HG02642 (cell line): Measurements from ENCODE around the gene NECAB3.

Source experiments
- ATAC-seq: cut with Tn5 transposase; IDR thresholded peaks from one replicate; pipeline ENCODE4 v1.9.1; 2021; ENCODE audit warnings: mild to moderate bottlenecking; ENCODE audit not compliant: unreplicated experiment, poor library complexity

NECAB3 gene

GRCh38 chr20:33666293-33667244, 7.7 kb downstream of the NECAB3 start, which contains the start of gene ACTL10:
ACTL10 (plus strand) TSS chr20:33666943; CDS start chr20:33667498, 555 bp downstream.
- peak; percentile 68 for ATAC-seq

DNA sequence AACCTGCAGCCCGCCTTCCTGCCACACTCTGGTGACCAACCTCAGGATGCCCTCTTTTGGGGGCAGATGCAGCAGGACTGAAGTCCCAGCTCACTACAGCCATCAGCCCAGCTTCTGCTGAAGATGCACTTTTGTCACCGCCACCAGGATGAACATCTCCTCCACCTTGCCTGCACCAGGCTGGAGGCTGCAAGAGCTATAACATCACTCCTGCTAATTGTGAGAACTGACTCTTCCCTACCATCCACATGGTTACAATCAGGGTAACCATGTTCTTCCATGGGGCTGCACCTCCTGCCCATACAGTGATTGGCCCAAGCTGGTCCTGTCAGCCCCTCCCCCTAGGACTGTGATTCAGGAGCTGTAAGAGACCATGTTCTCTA, 9.5 kb downstream of the NECAB3 start:
- no peak for ATAC-seq

DNA sequence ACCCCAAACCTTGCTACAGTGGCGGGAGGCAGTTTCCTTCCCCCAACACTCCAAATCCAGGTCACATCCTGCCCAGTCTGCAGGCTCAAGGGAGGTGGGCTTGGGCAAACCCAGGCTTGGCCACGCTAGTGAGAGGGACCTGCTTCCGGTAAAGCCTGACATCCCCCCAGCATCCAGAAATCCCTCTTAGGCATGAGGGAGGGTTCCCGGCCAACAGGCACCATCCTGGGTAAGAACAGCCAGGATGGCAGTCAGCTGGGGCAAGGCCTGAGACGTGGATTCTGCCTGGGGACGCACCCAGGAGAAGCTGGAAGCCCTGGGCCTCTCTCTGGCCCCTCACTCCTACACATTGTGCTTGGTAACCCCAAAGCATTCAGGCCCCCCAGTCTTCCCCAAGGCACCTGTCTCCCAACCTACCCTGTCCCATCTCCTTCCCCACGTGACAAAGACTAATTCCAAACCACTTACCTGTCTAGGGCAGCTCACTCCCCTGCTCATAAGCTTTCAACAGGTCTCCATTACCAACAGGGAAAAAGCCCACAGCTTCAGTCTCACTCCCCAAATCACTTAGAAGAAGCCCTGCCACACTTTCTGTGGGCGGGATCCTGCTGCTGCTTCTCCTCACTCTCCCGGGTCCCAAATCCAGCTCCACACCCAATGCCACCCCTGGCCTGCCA, 10.0 kb downstream of the NECAB3 start:
- no peak for ATAC-seq

GRCh38 chr20:33663161-33664084, 10.8 kb downstream of the NECAB3 start:
- ATAC-seq: peak; percentile 47

DNA sequence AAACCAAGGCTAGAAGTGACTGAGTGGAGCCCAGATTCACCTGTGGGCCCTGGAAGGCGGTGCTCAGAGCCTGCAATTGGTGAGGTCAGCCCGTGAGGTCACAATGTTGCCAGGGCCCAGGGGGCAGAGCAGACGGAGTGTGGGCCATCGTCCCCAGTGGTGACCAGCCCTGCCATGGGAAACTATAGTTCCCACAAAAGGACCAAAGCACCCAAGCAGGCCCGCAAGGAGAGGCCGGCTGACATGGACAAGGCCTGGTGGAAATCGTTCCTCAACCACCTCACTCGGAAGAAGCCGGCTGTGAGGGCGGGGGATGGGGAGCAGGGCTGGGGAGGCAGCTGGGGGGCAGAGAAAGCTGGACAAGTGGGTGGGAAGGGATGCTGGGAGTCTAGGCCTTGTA, 12.1 kb downstream of the NECAB3 start, which contains the start of gene C20orf144:
C20orf144 (plus strand) TSS at position 156 of the 400 bp plus-strand sequence; CDS start at position 175, 19 bp downstream.
- no peak for ATAC-seq

DNA sequence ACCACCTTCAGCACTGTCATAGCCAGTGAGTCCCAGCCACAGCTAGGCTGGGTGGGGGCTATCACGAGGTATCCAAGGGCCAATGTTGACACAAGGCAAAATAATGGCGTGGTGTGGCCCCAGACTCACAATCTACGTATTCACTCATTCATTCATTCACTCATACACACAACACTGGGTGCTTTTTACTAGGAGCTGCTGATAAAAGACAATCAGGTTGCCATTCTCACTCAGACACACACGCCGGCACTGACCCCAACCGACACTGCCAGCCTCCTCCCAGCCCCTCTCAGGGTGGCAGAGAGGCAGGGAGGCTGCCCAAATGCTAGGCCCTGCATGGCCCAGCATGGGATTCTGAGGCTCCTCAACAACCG, 13.6 kb downstream of the NECAB3 start:
- no peak for ATAC-seq

- no peak for ATAC-seq
These were observed 14.1 kb downstream of the NECAB3 start for GRCh38 chr20:33660035-33660684.

DNA sequence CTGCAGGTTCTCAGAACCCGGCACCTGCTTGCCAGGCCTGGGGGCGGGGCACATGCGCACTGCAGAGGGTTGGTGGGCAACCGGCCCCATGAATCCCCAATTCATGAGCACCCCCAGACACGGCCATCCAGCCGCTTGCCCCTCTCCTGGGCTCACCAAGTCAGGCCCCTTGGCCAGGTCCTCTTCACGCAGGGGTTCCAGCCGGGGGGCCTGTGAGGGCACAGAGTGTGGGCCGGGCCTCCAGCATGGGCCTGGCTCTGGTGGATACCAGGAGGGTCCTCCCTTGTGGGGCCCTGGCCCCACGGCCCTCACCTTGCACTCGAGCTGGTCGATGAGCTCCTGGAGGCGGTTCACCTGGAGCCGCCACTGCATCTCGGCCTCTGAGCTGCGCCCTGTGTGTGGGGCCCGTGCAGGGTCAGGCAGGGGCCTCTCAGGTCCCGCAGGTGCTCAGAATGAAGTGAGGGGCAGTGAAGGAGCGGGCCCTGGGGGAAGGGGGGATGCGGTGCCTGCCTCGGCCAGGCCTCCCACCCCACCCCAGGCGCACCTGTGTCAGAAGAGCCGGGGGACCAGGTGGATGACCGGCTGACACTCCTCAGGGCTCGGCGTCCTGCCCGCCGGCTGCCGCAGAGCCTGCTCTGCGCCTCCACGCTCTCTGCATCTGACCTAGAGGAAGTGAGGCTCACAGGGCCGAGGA, 14.7 kb downstream of the NECAB3 start:
- no peak for ATAC-seq

DNA sequence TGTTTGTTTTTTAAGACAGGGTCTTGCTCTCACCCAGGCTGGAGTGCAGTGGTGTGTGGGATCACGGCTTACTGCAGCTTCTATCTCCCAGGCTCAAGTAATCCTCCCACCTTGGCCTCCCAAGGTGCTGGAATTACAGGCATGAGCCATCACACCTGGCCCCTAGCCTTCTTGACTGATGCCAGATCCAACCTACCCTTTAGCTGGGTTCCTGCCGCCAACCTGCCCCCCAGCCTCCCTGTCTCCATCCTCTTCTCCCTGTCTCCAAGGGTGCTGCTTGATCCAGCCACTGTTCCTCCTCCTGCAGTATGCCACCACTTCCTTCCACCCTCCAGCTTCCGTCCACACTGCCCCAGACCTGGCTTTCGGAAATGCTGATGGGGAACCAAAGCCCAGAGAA, 15.3 kb downstream of the NECAB3 start:
- no peak for ATAC-seq

DNA sequence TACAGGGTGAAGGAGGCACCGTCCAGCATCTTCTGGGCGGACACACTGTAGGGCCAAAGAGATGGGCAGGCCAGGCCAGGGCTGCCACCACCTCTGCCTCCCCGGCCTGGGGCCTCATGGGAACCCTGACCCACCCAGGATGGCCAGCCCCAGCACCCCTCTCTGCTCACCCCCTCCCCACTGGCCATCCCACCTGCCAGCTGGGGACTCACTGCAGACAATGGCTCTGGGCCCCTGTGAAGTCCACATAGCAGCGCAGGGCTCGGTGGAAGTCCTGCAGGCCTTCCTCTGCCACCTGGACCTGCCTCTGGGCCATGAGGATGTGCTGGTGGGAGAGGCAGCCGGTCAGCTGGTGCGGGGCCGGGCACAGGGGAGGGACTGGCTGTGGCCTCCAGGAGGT, 15.7 kb downstream of the NECAB3 start:
- no peak for ATAC-seq

DNA sequence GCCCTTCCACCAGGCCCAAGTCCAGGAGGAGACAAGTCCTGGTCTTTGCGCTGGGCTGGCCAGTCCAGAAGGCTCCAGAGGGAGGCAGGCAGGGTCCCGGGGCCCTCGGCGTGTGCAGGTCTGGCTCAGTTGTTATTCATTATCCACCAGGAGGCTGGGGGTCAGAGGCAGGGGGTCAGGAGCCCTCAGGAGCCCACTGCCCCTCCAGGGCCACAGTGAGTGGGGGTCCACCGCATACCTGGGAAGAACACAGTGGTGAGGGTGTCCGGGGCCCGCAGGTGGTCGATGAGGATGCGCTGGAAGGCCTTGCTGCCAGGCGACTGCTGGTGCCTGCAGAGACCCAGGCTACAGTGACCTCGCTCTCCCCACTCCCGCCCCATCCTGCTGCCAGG, 16.5 kb downstream of the NECAB3 start:
- no peak for ATAC-seq

GRCh38 chr20:33656783-33657703, 17.2 kb downstream of the NECAB3 start:
- no peak for ATAC-seq

- no peak for ATAC-seq
These were observed 18.0 kb downstream of the NECAB3 start for GRCh38 chr20:33656010-33656782.

GRCh38 chr20:33655164-33655563, 19.1 kb downstream of the NECAB3 start:
- ATAC-seq: no peak

- no peak for ATAC-seq
These were observed 19.5 kb downstream of the NECAB3 start for GRCh38 chr20:33654680-33655161.

DNA sequence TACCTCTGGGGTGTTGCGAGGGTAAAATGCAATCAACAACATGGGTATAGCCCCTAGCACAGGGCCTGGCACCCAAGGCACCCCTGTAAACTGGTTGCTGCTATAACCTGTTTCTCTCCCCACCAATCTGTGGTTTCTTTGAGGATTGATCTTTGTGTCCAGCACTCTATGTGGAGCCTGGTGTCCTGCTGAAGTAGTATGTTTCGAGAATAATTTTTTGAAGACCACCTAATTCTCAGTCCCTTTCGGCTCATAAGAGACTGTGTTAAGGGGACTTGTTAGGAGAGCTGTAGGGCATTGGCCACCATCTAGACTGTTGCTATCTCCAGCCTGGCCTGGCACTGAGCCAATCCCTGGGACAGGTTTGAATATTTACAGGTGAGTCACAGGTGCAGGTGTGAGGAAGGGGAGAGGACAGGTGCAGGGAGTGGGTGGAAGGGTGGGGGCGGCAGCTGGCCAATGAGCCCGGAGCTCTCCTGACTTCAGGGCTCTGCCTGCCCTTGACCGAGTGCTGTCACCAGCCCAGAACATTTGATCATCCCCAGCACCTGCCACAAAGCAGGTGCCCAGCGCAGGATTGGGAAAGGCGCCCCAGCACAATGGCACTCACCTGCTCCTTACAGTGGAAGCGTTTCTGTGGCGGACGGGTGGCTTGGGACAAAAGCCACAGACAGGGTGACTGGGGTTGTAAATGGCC, 20.2 kb downstream of the NECAB3 start:
- no peak for ATAC-seq
